Tibial artery (tissue), 4 donors: ENCODE data around the gene DNAJB5.

Experiments used
- DNase-seq, 2 donors: peaks; one replicate each; pipeline ENCODE4 v3.0.0-alpha.2; 2019
- H3K27ac ChIP-seq, 2 donors: fragments of 200-600 bp; sonication (generic) in 1 of 2; 1 replicate in 1 of 2; 2 replicates in 1 of 2; pipeline ENCODE4 v1.5.1; 2018 to 2019; ENCODE audit warnings: mild to moderate bottlenecking in 1 of 2
- H3K27me3 ChIP-seq, 2 donors: fragments of 200-600 bp; sonication (generic) in 1 of 2; one replicate each; pipeline versions ENCODE4 v1.5.1 to v1.6.0; 2016 to 2019
- H3K36me3 ChIP-seq, 3 donors: fragments of 200-600 bp; sonication (generic) in 2 of 3; one replicate each; pipeline ENCODE4 v1.5.1; 2016 to 2019; ENCODE audit warnings: mild to moderate bottlenecking in 2 of 3
- H3K4me1 ChIP-seq, 4 donors: fragments of 200-600 bp; sonication (generic) in 2 of 4; 1 replicate in 3 of 4; 2 replicates in 1 of 4; pipeline ENCODE4 v1.5.1; 2016 to 2019
- H3K4me3 ChIP-seq, 2 donors: fragments of 200-600 bp; sonication (generic) in 1 of 2; 1 replicate in 1 of 2; 2 replicates in 1 of 2; pipeline ENCODE4 v1.5.1; 2018 to 2019; ENCODE audit warnings: mild to moderate bottlenecking in 2 of 2
- H3K9me3 ChIP-seq, 3 donors: fragments of 200-600 bp; sonication (generic) in 1 of 3; one replicate each; pipeline ENCODE4 v1.5.1; 2016 to 2019
- intact Hi-C: fragments of 100-400 bp; cut with DNase I; formaldehyde crosslinking; loops from one replicate; pipeline ENCODE4 v1.15.0; 2023; ENCODE audit warnings: low total_unique reads
- TF ChIP-seq, protein P1 (sequence below), 2 experiments: fragments of 200-600 bp in 1 of 2; fragments of 450-650 bp in 1 of 2; IDR thresholded peaks; one replicate each; pipeline ENCODE4 v1.5.1; 2017 to 2019; ENCODE audit warnings: antibody characterized with exemption in 2 of 2, mild to moderate bottlenecking in 1 of 2, moderate library complexity in 1 of 2

DNAJB5 gene

DNA sequence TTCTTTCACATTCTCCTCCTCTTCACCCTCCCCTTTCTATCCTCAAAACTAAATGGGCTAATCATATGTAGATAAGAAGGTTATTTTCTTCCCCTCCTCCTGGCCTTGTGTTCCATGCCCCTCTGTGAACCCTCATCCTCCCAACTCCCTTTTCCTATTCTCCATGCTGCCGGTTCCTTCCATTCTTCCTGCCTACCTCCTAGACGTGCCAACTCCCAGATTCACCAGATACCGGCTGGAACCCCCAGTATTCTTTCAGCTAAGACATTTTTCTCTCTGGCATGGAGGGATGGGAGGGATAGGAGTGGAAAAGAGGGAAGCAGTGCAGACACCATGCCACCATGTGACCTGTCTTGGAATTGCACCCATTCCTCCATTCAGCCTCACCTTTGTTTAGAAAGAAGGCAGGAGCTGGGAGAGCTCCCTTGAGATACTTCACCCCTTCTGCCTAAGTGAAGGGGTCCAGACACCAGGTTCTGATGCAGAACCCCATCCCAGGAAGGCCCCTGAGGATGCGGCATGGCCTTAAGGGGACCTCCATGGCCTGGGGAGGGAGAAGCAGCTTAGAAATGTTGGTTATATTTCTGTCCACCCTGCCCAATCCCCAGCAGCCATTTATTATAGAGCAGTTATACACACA, 4.8 kb downstream of the DNAJB5 start:
- peaks cover 13 to 26% (median 22%) of the 10 kb centered on the region in 3 donors for H3K36me3 ChIP-seq
- intact Hi-C loops: loop anchor here (5.0 kb wide), 1 partner anchor 118 kb away; no protein-coding TSS in a partner anchor
- H3K4me3 ChIP-seq: peak overlapping the region in 1 of 2 donors; percentile 30
- peaks cover 0 to 65% (median 50%) of the 10 kb centered on the region in 4 donors for H3K4me1 ChIP-seq
- H3K9me3 ChIP-seq: no peaks in the 10 kb centered on the region
- TF ChIP-seq, protein P1, sequence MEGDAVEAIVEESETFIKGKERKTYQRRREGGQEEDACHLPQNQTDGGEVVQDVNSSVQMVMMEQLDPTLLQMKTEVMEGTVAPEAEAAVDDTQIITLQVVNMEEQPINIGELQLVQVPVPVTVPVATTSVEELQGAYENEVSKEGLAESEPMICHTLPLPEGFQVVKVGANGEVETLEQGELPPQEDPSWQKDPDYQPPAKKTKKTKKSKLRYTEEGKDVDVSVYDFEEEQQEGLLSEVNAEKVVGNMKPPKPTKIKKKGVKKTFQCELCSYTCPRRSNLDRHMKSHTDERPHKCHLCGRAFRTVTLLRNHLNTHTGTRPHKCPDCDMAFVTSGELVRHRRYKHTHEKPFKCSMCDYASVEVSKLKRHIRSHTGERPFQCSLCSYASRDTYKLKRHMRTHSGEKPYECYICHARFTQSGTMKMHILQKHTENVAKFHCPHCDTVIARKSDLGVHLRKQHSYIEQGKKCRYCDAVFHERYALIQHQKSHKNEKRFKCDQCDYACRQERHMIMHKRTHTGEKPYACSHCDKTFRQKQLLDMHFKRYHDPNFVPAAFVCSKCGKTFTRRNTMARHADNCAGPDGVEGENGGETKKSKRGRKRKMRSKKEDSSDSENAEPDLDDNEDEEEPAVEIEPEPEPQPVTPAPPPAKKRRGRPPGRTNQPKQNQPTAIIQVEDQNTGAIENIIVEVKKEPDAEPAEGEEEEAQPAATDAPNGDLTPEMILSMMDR (IDR thresholded peaks at IDR 0.05): peak; percentile 41 to 59
- peak overlapping the region; percentile 93 to 100 for H3K27ac ChIP-seq
- no peak for DNase-seq
- no peaks in the 10 kb centered on the region for H3K27me3 ChIP-seq

DNA sequence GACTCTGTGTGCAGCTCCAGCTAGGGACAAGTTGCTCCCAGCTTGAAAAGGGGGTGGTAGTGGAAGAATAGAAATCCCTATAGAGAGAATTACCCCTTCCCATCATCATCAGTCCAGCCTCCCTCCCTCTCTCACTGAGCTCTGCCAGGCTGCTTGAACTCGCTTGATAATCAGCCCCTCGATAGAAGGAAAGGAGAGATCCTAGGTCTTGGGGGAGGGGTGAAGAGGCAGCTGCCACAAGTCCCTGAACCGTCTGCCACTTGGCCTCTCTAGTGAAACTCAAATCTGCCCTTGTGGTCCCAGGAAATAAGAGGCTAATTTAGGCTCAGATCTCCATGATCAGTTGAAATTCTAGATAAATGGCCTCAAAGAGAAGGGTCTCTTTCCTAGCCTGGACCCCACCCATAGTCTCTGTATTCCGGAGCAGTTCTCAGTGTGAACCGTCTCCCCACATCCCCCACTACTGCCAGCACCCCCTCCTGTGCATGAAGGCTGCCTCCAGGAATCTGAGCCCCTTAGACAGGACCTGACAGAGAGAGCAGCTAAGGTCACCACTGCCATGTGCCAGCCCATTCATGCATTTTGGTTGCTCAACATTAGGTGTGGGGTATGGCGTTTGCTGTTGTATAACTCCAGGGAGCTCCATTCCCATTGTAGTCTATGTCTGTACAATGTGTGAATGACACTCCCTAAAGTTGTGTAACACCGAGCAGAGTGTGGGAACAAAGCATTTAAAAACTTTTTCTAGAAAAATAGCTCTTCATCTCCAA, 5.5 kb downstream of the DNAJB5 start:
- Histone ChIP-seq H3K36me3 (peaks cover 13 to 26% (median 22%) of the 10 kb centered on the region in 3 donors), H3K4me1 (peaks cover 0 to 65% (median 50%) of the 10 kb centered on the region in 4 donors), H3K4me3 (peak overlapping the region in 1 of 2 donors; percentile 30), H3K27me3 (no peaks in the 10 kb centered on the region), H3K27ac (peak overlapping the region; percentile 93 to 100), H3K9me3 (no peaks in the 10 kb centered on the region)
- intact Hi-C loops: loop anchor here (5.0 kb wide), 2 partner anchors 72 to 117 kb away; no protein-coding TSS in a partner anchor
- TF ChIP-seq, protein P1 (IDR thresholded peaks at IDR 0.05): no peak
- no peak for DNase-seq

DNA sequence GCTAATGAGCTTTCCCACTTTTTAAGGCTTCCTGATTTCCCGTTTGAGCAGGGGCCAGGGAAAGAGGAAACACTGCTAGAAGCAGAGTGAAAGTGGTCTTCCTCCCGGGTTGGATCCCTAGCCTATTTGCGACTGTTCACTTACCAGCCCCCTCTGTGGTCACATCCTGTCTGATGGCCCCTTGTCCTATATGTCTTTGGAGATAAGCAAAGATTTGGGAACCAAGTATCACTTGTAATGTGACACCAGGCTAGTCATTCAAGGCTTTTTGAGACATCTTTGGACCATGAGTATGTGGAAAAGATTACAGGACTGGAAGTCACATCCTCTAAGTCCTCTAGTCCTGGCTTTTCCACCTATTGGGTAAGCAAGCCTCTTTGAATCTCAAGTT, 6.1 kb downstream of the DNAJB5 start:
- intact Hi-C loops: loop anchor here (5.0 kb wide), 1 partner anchor 72 kb away; no protein-coding TSS in a partner anchor
- TF ChIP-seq, protein P1 (IDR thresholded peaks at IDR 0.05): no peak

GRCh38 chr9:34996181-34996904, 6.8 kb downstream of the DNAJB5 start:
- peaks cover 13 to 26% (median 22%) of the 10 kb centered on the region in 3 donors for H3K36me3 ChIP-seq
- H3K4me3 ChIP-seq: no peak overlapping the region
- intact Hi-C loops: loop anchor here (5.0 kb wide), 1 partner anchor 71 kb away; no protein-coding TSS in a partner anchor

More for the DNA sequence above, 6.1 kb downstream of the DNAJB5 start:
- Histone ChIP-seq H3K4me1 (peaks cover 0 to 59% (median 45%) of the 10 kb centered on the region in 4 donors), H3K27ac (peak overlapping the region; percentile 93 to 100), H3K27me3 (no peaks in the 10 kb centered on the region), H3K36me3 (peaks cover 13 to 26% (median 22%) of the 10 kb centered on the region in 3 donors), H3K4me3 (no peak overlapping the region), H3K9me3 (no peaks in the 10 kb centered on the region)
- DNase-seq: no peak

GRCh38 chr9:34996905-34997279, 7.3 kb downstream of the DNAJB5 start:
- Histone ChIP-seq H3K4me3 (no peak overlapping the region), H3K27ac (peak overlapping the region in 1 of 2 donors; percentile 37), H3K27me3 (no peaks in the 10 kb centered on the region), H3K9me3 (no peaks in the 10 kb centered on the region), H3K36me3 (peaks cover 13 to 28% (median 22%) of the 10 kb centered on the region in 3 donors), H3K4me1 (peaks cover 0 to 47% (median 33%) of the 10 kb centered on the region in 4 donors)
- intact Hi-C loops: loop anchor here (5.0 kb wide), 1 partner anchor 70 kb away; no protein-coding TSS in a partner anchor
- TF ChIP-seq, protein P1 (IDR thresholded peaks at IDR 0.05): no peak
- no peak for DNase-seq

More at GRCh38 chr9:34996181-34996904, 6.8 kb downstream of the DNAJB5 start:
- no peaks in the 10 kb centered on the region for H3K9me3 ChIP-seq
- peaks cover 0 to 53% (median 38%) of the 10 kb centered on the region in 4 donors for H3K4me1 ChIP-seq
- no peak for DNase-seq
- H3K27me3 ChIP-seq: no peaks in the 10 kb centered on the region
- TF ChIP-seq, protein P1 (IDR thresholded peaks at IDR 0.05): no peak
- peak overlapping the region; percentile 93 to 100 for H3K27ac ChIP-seq
